H9 (cell line): ENCODE results near the gene UBE2V1. TPM values are rescaled to one million over a fixed set of nuclear protein-coding genes. Genes with fewer than 3 reads are reported as not detected.

ENCODE experiments used
- DNase-seq: peaks from one replicate; pipeline ENCODE4 v3.0.0-alpha.2; 2017
- H2AFZ ChIP-seq: one replicate; pipeline ENCODE4 v1.6.1; 2013; ENCODE audit warnings: mild to moderate bottlenecking, low read length, control low read depth, moderate library complexity
- H2AK5ac ChIP-seq: 2 replicates; pipeline ENCODE4 v1.6.1; 2013; ENCODE audit warnings: low read length, control low read depth, mixed read lengths; ENCODE audit not compliant: insufficient read length
- H2BK120ac ChIP-seq: one replicate; pipeline ENCODE4 v1.6.1; 2013; ENCODE audit warnings: low read depth, mild to moderate bottlenecking, low read length, control low read depth, inconsistent platforms; ENCODE audit not compliant: poor library complexity, severe bottlenecking
- H2BK12ac ChIP-seq: 2 replicates; pipeline ENCODE4 v1.6.1; 2013; ENCODE audit warnings: low read length, control low read depth, mixed read lengths, low read depth; ENCODE audit not compliant: insufficient read length
- H2BK15ac ChIP-seq: 2 replicates; pipeline ENCODE4 v1.6.1; 2013; ENCODE audit warnings: low read depth, low read length, control low read depth
- H2BK20ac ChIP-seq: one replicate; pipeline ENCODE4 v1.6.1; 2013; ENCODE audit warnings: low read depth, mild to moderate bottlenecking, low read length, control low read depth, inconsistent platforms; ENCODE audit not compliant: poor library complexity, severe bottlenecking
- H2BK5ac ChIP-seq: 2 replicates; pipeline ENCODE4 v1.6.1; 2013; ENCODE audit warnings: low read length, control low read depth, mixed read lengths; ENCODE audit not compliant: insufficient read length
- H3K14ac ChIP-seq: 2 replicates; pipeline ENCODE4 v1.6.1; 2013; ENCODE audit warnings: low read length, control low read depth; ENCODE audit not compliant: insufficient read depth
- H3K18ac ChIP-seq: 2 replicates; pipeline ENCODE4 v1.6.1; 2013; ENCODE audit warnings: low read depth, mild to moderate bottlenecking, mixed read lengths, low read length, control low read depth; ENCODE audit not compliant: insufficient read length
- H3K23ac ChIP-seq: 2 replicates; pipeline ENCODE4 v1.6.1; 2013; ENCODE audit warnings: low read length, control low read depth, mixed read lengths, low read depth; ENCODE audit not compliant: insufficient read length
- H3K23me2 ChIP-seq: 2 replicates; pipeline ENCODE4 v1.6.1; 2013; ENCODE audit warnings: low read depth, mild to moderate bottlenecking, mixed read lengths, low read length, control low read depth; ENCODE audit not compliant: insufficient read length, poor library complexity, severe bottlenecking
- H3K27ac ChIP-seq: 2 replicates; pipeline ENCODE4 v1.5.1; 2013; ENCODE audit warnings: low read length, control low read depth, mixed read lengths, low read depth; ENCODE audit not compliant: insufficient read length
- H3K27me3 ChIP-seq: 2 replicates; pipeline ENCODE4 v1.6.1; 2013; ENCODE audit warnings: low read length, control low read depth, inconsistent platforms; ENCODE audit not compliant: insufficient read depth
- H3K4ac ChIP-seq: 2 replicates; pipeline ENCODE4 v1.6.1; 2013; ENCODE audit warnings: low read depth, mild to moderate bottlenecking, control low read depth, inconsistent platforms, low read length, moderate library complexity
- H3K4me1 ChIP-seq: 2 replicates; pipeline ENCODE4 v1.6.1; 2013; ENCODE audit warnings: low read length, control low read depth, inconsistent platforms; ENCODE audit not compliant: insufficient read depth
- H3K4me2 ChIP-seq: 2 replicates; pipeline ENCODE4 v1.6.1; 2013; ENCODE audit warnings: low read length, control low read depth, mixed read lengths; ENCODE audit not compliant: insufficient read length, insufficient read depth
- H3K56ac ChIP-seq: 2 replicates; pipeline ENCODE4 v1.6.1; 2013; ENCODE audit warnings: low read depth, mild to moderate bottlenecking, mixed read lengths, low read length, control low read depth; ENCODE audit not compliant: insufficient read length
- H3K79me1 ChIP-seq: 2 replicates; pipeline ENCODE4 v1.6.1; 2013; ENCODE audit warnings: low read depth, mild to moderate bottlenecking, moderate library complexity, low read length, control low read depth, inconsistent platforms; ENCODE audit not compliant: insufficient read depth, poor library complexity, severe bottlenecking
- H3K79me2 ChIP-seq: 2 replicates; pipeline ENCODE4 v1.6.1; 2013; ENCODE audit warnings: low read length, control low read depth, inconsistent platforms; ENCODE audit not compliant: insufficient read depth
- H3K9ac ChIP-seq: 2 replicates; pipeline ENCODE4 v1.6.1; 2013; ENCODE audit warnings: low read length, control low read depth, mixed read lengths; ENCODE audit not compliant: insufficient read length; ENCODE audit errors: extremely low read depth
- H3K9me3 ChIP-seq: one replicate; pipeline ENCODE4 v1.6.1; 2013; ENCODE audit warnings: low read depth, low read length, inconsistent platforms; ENCODE audit not compliant: control insufficient read depth
- H3T11ph ChIP-seq: one replicate; pipeline ENCODE4 v1.6.1; 2013; ENCODE audit warnings: mild to moderate bottlenecking, low read length, control low read depth, inconsistent platforms
- H4K20me1 ChIP-seq: one replicate; pipeline ENCODE4 v1.6.1; 2013; ENCODE audit not compliant: control insufficient read depth, insufficient read length, insufficient read depth
- H4K5ac ChIP-seq: 2 replicates; pipeline ENCODE4 v1.6.1; 2013; ENCODE audit warnings: low read depth, mild to moderate bottlenecking, mixed read lengths, low read length, control low read depth; ENCODE audit not compliant: insufficient read length
- H4K8ac ChIP-seq: replicated peaks from 2 replicates; pipeline ENCODE4 v1.6.1; 2013; ENCODE audit warnings: low read length, control low read depth, mixed read lengths, low read depth; ENCODE audit not compliant: insufficient read length
- H4K91ac ChIP-seq: 2 replicates; pipeline ENCODE4 v1.6.1; 2013; ENCODE audit warnings: low read depth, mild to moderate bottlenecking, moderate library complexity, mixed read lengths, low read length, control low read depth; ENCODE audit not compliant: insufficient read length
- H3K27ac Mint-ChIP-seq, 3 experiments: 2 replicates in 2 of 3; 3 replicates in 1 of 3; pipeline ENCODE4 v1.8.0; 2020 to 2021; ENCODE audit warnings: mixed read lengths in 3 of 3, mild to moderate bottlenecking in 1 of 3, moderate library complexity in 1 of 3
- H3K27me3 Mint-ChIP-seq: 2 replicates; pipeline ENCODE4 v1.8.0; 2021; ENCODE audit warnings: low read depth, mild to moderate bottlenecking, moderate library complexity, mixed read lengths
- H3K36me3 Mint-ChIP-seq, 3 experiments: 2 replicates in 2 of 3; 3 replicates in 1 of 3; pipeline ENCODE4 v1.8.0; 2020 to 2021; ENCODE audit warnings: low read depth in 3 of 3, mixed read lengths in 3 of 3; ENCODE audit not compliant: insufficient read depth in 1 of 3
- H3K4me1 Mint-ChIP-seq, 2 experiments: 2 replicates each; pipeline ENCODE4 v1.8.0; 2020; ENCODE audit warnings: mixed read lengths in 2 of 2
- H3K4me3 Mint-ChIP-seq, 2 experiments: 2 replicates in 1 of 2; 3 replicates in 1 of 2; pipeline ENCODE4 v1.8.0; 2020 to 2021; ENCODE audit warnings: mild to moderate bottlenecking in 2 of 2, mixed read lengths in 2 of 2, moderate library complexity in 1 of 2
- H3K9me3 Mint-ChIP-seq, 2 experiments: 2 replicates in 1 of 2; 3 replicates in 1 of 2; pipeline ENCODE4 v1.8.0; 2020; ENCODE audit warnings: mild to moderate bottlenecking in 2 of 2, mixed read lengths in 2 of 2, moderate library complexity in 1 of 2
- WGBS: extraction: QIAGEN DNeasy Blood & Tissue Kit; methylation state at CpG from one replicate; pipeline ENCODE4 v1.1.7; 2013; ENCODE audit warnings: missing lambda C conversion rate, low lambda C conversion rate, mixed read lengths; ENCODE audit not compliant: insufficient read length; ENCODE audit errors: extremely low coverage; 5-methylcytosine and 5-hydroxymethylcytosine counted together
- total RNA-seq: library from RNA; stranded (reverse); gene quantifications from 2 replicates; pipeline ENCODE4 v1.2.1, GENCODE V29; 2021
- TF ChIP-seq, protein P1 (sequence below): fragments of 200-600 bp; sonication (generic); conservative IDR thresholded peaks from 3 replicates; pipeline ENCODE4 v1.8.0; 2021; ENCODE audit warnings: antibody characterized with exemption, mild to moderate bottlenecking

Gene UBE2V1
- total RNA-seq, 1 experiment from 2014 or later: 152 TPM

- Mint-ChIP-seq H3K27ac (peak overlapping the region in 1 of 3 experiments; percentile 53; a peak in 2 of 7 replicates), H3K36me3 (peaks cover 2 to 29% (median 19%) of the 10 kb centered on the region in 3 experiments; a peak in 5 of 7 replicates), H3K4me1 (peaks cover 37 to 50% of the 10 kb centered on the region in 2 experiments), H3K4me3 (no peak overlapping the region), H3K27me3 (no peaks in the 10 kb centered on the region), H3K9me3 (no peaks in the 10 kb centered on the region)
- no peak overlapping the region for H4K8ac ChIP-seq
- H2BK20ac ChIP-seq: no peak overlapping the region
- TF ChIP-seq, protein P1, sequence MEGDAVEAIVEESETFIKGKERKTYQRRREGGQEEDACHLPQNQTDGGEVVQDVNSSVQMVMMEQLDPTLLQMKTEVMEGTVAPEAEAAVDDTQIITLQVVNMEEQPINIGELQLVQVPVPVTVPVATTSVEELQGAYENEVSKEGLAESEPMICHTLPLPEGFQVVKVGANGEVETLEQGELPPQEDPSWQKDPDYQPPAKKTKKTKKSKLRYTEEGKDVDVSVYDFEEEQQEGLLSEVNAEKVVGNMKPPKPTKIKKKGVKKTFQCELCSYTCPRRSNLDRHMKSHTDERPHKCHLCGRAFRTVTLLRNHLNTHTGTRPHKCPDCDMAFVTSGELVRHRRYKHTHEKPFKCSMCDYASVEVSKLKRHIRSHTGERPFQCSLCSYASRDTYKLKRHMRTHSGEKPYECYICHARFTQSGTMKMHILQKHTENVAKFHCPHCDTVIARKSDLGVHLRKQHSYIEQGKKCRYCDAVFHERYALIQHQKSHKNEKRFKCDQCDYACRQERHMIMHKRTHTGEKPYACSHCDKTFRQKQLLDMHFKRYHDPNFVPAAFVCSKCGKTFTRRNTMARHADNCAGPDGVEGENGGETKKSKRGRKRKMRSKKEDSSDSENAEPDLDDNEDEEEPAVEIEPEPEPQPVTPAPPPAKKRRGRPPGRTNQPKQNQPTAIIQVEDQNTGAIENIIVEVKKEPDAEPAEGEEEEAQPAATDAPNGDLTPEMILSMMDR: no peak
- no peak overlapping the region for H2BK120ac ChIP-seq
- H2BK15ac ChIP-seq: no peak overlapping the region
- H3K4me2 ChIP-seq: no peak overlapping the region
- no peak overlapping the region for H4K91ac ChIP-seq
- H3K9ac ChIP-seq: no peak overlapping the region
- peaks cover 61% of the 10 kb centered on the region; the same call in 1 of the 2 replicates for H3K79me2 ChIP-seq
- no peak overlapping the region for H3K18ac ChIP-seq
- no peak overlapping the region for H3K4ac ChIP-seq
- H3K27ac ChIP-seq: no peak overlapping the region
- no peak overlapping the region for H2BK5ac ChIP-seq
- H3K4me1 ChIP-seq: peaks cover 3% of the 10 kb centered on the region; the same call in 1 of the 2 replicates
- no peak overlapping the region for H2BK12ac ChIP-seq
- WGBS: no CpG with 5 or more reads among the region's 6 CpGs
- H2AFZ ChIP-seq: no peak overlapping the region
- H3K23me2 ChIP-seq: peaks cover 8% of the 10 kb centered on the region
- H3K9me3 ChIP-seq: no peaks in the 10 kb centered on the region
- H3K79me1 ChIP-seq: peaks cover 7% of the 10 kb centered on the region
- H3K14ac ChIP-seq: no peak overlapping the region
- H4K5ac ChIP-seq: no peak overlapping the region
- no peak overlapping the region for H3K56ac ChIP-seq
- H3K27me3 ChIP-seq: no peaks in the 10 kb centered on the region
- no peak overlapping the region for H3T11ph ChIP-seq
- no peak for DNase-seq
- no peak overlapping the region for H3K23ac ChIP-seq
- H4K20me1 ChIP-seq: peaks cover 2% of the 10 kb centered on the region
- no peak overlapping the region for H2AK5ac ChIP-seq
These were observed 5.1 kb downstream of the UBE2V1 start for GRCh38 chr20:50107796-50108331.
